Globus pallidus (tissue), 1 donor: ENCODE results near the gene CYP27A1.
"Not testable (repeated sequence)": the region's sequence is repeated elsewhere in the genome, so short reads cannot be mapped to it uniquely, and the experiment has no call there.

Source experiments
- DNase-seq: peaks from one replicate; pipeline ENCODE4 v3.0.0-alpha.2; 2015; ENCODE audit warnings: low spot score

CYP27A1 gene

GRCh38 chr2:218832081-218832480 lies 50.1 kb downstream of the CYP27A1 start:
- no peak for DNase-seq

GRCh38 chr2:218832520-218832919 lies 50.6 kb downstream of the CYP27A1 start:
- DNase-seq, result no peak

DNA sequence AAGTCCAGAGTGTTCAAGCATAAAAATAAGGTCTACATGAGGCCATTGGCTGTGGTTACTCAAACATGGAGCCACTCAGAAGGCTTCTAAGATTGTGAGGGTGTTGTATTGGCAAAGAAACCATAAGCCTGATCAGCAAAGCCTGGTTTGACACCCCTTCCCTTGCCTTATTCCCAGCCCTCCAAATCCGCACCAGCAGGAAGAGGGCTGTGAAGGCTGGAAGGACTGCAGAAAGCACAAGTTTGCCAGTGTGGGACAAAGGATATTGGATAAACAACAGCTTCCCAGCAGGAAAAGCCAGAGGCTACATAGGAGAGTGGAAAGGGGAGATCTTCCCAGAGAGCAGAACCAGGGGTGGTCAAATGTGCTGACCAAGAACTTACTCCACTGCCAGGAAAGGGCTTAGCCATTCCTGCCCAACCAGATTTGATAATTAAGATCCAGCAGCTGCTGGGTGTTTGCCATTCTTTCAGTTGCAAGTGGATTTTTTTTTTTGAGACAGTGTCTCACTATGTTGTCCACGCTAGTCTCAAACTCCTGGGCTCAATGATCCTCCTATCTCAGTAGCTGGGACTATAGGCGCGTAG lies 51.2 kb downstream of the CYP27A1 start:
- no peak for DNase-seq

- no peak for DNase-seq
Measured at GRCh38 chr2:218834685-218835084, 52.7 kb downstream of the CYP27A1 start.

DNA sequence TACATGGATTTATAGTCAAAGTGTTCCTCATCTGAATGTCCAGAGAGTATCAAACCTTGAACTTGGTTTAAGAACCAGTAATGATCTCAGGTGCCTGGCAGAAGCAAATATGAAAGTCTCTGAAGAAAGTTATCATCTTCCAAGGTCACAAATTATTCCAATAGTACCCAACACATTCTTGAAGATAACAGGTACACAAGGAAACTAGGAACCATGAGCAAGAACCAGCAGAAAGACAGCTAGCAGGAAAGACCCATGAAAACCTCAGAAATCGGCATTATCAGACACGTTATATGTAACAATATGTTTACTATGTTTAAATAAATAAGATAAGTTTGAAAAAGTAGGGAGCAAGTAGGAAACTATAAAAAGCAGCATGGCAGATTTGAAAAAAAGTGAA lies 55.5 kb downstream of the CYP27A1 start:
- no peak for DNase-seq

- no peak for DNase-seq
Measured at GRCh38 chr2:218839430-218839829, 57.5 kb downstream of the CYP27A1 start.

DNA sequence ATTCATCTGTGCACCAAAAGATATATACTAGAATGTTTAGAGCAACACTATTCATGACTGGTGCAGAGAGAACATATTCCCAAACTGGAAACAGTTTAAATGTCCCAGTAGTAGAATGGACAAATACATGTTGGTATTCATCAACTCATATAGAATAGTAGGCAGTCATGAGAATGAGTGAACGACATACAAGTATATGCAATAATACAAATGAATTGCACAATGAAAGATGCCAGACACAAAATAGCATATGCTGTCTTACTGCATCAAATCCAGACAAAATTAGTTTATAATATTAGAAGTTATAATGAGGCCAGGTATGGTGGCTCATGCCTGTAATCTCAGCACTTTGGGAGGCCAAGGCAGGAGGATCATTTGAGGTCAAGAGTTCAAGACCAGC lies 57.9 kb downstream of the CYP27A1 start:
- no peak for DNase-seq

DNA sequence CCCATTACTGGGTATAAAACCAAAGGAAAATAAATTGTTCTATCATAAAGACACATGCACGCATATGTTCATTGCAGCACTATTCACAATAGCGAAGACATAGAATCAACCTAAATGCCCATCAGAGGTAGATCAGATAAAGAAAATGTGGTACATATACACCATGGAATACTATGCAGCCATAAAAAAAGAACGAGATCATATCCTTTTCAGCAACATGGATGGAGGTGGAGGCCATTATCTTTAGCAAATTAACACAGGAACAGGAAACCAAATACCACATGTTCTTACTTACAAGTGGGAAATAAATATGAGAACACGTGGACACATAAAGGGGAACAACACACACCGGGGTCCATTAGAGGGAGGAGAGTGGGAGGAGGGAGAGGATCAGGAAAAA lies 62.4 kb downstream of the CYP27A1 start:
- not testable (repeated sequence) for DNase-seq

DNA sequence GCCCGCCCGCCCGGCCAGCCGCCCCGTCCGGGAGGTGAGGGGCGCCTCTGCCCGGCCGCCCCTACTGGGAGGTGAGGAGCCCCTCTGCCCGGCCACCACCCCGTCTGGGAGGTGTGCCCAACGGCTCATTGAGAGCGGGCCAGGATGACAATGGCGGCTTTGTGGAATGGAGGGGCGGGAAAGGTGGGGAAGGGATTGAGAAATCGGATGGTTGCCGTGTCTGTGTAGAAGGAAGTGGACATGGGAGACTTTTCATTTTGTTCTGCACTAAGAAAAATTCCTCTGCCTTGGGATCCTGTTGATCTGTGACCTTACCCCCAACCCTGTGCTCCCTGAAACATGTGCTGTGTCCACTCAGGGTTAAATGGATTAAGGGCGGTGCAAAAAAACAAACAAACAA lies 65.0 kb downstream of the CYP27A1 start:
- not testable (repeated sequence) for DNase-seq

GRCh38 chr2:218849721-218850120 lies 67.8 kb downstream of the CYP27A1 start:
- DNase-seq, result no peak

DNA sequence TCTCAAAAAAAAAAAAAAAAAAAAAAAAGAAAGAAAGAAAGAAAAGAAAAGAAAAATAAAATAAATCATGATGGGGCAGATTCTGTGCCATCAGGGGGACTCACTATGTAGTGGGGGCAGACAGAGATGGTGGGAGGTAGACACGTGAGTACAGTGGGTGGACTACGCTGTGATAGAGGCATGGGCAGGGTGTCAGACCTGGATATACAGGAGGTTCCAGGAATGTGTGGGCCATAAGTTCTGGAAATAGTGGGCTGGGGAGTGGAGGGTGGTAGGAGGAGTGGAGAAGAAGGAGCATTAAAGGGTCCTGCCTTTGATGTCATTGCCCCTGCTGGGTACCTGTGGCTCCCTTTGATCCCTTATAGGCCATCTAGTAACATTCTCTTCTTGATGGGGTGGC lies 68.8 kb downstream of the CYP27A1 start:
- DNase-seq, result no peak

- DNase-seq, result no peak
Measured at GRCh38 chr2:218851286-218851685, 69.3 kb downstream of the CYP27A1 start.

GRCh38 chr2:218852911-218853667 lies 71.1 kb downstream of the CYP27A1 start:
- peak; percentile 35 for DNase-seq

DNA sequence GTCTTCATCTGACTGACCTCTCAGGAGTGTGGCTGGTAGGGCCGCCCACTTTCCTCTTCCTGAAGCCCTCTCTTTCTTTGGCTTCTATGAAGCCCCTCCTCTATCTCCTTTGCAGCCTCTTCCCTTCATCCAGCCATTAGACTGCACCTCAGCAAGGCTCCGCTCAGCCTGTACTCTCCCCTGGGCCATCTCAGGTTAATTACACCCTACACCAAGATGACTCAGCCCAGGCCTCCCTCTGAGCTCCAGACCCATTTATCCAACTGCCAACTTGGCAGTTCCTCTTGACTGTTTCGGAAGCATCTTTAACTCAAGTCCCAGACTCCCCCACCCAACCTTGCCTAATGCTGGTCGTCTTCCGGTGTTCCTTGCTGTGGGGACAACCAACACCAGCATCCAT lies 71.8 kb downstream of the CYP27A1 start:
- no peak for DNase-seq

DNA sequence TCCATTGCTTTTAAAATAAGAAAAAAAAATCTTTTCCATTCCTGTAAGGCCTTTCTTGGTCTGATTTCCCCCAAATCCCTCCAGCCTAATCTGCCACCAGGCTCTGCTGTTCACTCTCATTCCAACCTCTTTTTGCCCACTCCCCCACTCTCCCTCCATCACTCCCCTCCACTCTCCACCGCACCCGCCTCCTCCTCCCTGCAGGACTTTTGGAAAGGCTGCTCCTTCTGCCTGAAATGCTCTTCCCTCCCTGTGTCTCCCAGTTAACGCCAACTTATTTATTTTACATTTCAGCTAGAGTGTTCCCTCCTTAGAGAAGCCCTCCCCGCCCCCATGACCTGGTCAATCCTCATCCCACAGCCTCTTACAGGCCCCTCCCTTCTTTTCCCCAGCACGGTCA lies 72.9 kb downstream of the CYP27A1 start:
- no peak for DNase-seq

DNA sequence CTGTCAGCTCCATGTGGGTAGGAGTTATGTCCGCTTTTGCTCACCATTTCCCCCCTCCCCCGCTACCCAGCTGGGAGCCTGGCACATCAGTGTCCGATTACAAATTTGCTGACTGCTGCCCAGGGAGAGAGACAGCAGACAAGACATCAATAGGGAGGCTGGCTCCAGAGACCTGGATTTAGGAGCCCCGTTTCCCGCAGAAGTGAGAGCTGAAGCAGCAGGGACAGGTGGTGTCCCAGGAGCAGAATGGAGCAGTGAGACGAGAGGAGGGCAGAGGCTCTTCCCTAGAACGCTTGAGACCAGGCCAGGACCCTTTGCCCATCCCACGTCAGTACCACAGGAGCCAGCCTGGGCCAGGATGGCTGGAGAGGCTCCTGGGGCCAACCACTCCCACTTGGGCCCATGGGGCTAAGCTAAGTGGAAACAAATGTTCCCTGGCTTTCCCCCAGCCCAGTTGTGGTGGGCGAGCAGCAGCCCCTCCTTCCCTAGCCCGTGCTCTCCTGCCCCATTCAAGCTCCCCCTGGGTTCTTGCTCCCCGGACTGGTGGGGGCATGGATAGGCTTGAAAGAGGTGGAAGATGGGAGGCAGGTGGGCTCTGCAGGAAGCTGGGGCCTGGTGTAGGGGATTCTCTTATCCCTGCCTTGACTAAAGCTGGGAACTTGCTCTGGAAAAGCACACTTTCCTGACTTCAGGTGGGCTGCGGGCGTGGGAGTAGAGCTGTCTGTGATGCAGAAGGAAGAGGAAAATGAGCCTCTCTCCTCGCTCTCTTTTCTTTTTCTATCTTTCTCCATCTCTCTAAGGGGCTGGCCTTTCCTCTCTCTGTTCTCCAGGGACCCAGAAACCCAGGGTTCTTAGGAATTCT lies 73.6 kb downstream of the CYP27A1 start:
- no peak for DNase-seq

DNA sequence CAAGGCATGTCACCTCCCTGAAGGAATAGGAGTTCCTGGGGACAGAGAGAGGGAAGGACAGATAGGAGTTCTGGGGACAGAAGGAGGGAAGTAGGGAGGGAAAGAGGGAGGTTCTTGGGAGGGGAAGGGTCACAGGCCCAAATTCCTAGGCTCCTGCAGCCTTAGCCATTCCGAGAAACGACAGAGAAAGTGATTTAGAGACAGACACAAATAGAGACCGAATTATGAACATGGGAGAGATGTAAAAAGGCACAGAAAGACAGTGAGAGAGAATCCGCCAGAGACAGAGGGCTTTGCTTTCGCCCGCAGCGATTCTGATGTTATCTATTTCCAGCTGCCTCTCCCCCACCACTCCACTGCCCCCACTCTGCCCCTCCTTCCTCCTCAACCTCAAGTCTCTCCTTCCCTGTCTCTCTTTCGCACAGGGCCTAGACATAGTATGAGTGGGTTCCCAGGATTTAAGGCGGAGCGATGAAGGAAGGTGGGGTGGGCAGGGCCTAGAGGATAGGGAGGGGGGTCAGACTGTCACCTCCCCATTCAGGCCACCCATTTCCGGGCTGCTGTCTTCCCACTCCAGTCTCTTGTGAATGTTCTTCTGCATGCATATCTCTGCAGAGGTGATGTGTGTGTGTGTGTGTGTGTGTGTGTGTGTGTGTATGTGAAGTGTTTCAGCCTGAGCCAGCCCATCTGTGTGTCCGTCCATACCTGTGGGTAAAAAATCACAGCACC lies 74.4 kb downstream of the CYP27A1 start:
- no peak for DNase-seq

DNA sequence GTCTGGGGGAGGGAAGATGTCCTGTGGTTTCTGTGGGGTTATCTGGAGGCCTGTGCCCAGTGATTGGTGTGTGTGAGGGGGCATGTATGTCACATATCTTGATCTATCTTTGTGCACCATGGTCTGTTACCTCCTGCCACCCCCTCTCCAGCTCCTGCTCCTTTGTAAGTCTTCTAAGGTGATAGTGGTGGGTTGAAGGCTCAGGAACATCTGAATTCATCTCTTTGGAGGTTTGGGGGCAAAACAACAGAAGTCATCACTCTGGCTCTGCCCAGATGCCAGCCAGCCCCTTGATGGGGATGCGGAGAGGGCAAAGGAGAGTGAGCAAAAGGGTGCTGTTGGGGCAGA lies 74.9 kb downstream of the CYP27A1 start:
- no peak for DNase-seq

DNA sequence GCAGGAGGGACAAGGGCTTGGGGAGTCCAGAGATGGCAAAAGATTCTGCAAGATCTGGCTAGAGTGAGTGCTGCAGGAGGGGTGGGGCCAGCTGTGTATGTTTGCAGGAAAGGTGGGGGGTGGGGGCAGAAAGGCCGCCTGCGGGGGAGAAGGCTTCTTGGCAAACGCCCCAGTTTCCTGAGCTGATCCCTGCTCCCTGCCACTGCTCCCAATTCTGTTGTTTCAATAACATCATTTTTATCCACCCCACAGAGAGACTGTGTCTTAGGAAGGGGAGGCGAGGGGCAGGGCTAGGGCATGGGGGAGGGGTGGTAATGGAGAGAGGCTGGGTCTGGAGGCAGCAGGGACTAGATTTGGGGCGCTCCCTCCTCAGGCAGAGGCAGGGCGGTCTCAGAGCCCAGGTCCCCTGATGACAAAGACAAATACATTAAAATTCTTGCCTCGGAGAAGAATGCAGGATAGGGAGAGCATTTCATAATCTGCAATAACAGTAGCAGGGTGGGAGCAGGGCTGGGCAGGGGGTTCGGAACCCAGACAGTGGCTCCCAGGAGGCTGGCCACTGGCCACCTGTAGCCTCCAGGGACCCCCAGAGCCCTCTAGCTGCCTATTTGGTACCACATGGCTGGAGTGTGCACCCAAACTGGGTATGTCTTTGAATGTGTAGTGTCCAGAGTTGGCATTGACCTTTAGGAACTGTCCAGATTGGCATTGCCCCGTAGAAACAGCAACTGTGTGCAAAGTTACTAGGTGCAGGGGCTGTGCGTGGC lies 75.6 kb downstream of the CYP27A1 start:
- DNase-seq, result no peak

GRCh38 chr2:218858138-218858445 lies 76.1 kb downstream of the CYP27A1 start:
- DNase-seq, result no peak

DNA sequence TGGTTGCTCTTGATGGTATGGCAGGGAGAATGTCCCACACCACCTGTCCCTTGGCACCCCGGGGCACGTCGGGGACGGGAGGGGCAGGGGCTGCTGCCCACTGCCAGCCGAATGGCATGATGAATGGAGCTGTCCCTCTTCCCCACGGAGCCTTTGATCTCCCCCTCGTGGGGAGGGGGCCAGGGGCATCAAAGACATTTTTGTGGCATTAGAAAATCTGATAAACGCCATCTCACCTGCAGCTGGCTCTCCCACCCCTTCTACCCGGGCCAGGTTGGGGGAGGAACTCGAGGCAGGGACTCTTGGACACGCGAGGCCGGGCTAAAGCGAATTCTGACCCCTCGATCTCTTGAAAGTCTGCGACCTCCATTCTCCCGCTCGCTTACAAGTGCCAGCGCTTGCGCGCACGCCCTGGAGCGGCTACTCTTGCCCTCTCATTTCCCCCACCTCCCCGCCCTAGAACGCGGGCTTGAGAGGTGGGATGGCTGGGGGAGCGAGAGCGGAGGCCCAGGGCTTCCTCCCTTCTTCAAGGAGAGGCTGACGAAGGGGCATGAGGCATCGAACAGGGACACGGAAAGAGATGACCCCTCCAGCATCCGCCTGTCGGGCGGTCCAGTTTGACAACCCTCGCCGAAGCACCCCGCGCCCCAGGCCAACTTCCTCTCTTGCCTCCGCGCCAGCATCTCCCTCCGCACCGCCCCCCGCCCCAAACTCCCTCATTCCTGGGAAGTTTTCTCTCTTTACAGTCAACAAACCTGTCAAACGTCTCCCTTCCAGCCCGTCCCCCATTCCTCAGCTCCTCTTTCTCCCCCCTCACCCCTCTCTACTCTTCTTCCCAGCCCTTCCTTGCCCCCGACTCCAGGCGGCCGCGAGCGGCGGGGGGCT lies 77.0 kb downstream of the CYP27A1 start:
- DNase-seq, result no peak
